ENCODE data around the gene ACTL6B. TPM values are rescaled to one million over a fixed set of nuclear protein-coding genes. Genes with fewer than 3 reads are reported as not detected.
"Not testable (repeated sequence)": the region's sequence is repeated elsewhere in the genome, so short reads cannot be mapped to it uniquely, and the experiment has no call there.

Gene ACTL6B
- total RNA-seq, 2 experiments from 2014 or later = not detected

- intact Hi-C loops (cut with micrococcal nuclease; ENCODE audit: unreplicated experiment) = loop anchor here (10.0 kb wide), 1 partner anchor 195 kb away; the partner anchor contains the start of gene TSC22D4
- no peaks in the 10 kb centered on the region for H3K36me3 ChIP-seq (ENCODE audit: insufficient read depth, low read length)
- no peaks in the 10 kb centered on the region for H3K9me3 ChIP-seq (ENCODE audit: low read length)
- no peak overlapping the region for H3K4me3 ChIP-seq (ENCODE audit: low read depth, low read length, poor library complexity, severe bottlenecking)
- H3K9me2 ChIP-seq (ENCODE audit: insufficient read depth, low read length) = no peaks in the 10 kb centered on the region
- CTCF ChIA-PET (ENCODE audit: unreplicated experiment) = no interaction called here
- no peak overlapping the region for H3K27ac ChIP-seq (ENCODE audit: low read depth, low read length, poor library complexity, severe bottlenecking)
- TF ChIP-seq CTCF (conservative IDR thresholded peaks at IDR 0.05; ENCODE audit: low read length) (no peak), EZH2phosphoT487 (IDR thresholded peaks at IDR 0.05; ENCODE audit: borderline replicate concordance, low read depth, low read length) (no peak)
- DNase-seq (ENCODE audit: low spot score) = no peak
- H4K20me1 ChIP-seq (ENCODE audit: insufficient read depth, low read length) = no peaks in the 10 kb centered on the region
- H3K79me2 ChIP-seq (ENCODE audit: insufficient read depth, low read depth, low read length) = peaks cover 8% of the 10 kb centered on the region; the same call in 1 of the 2 replicates
- H2AFZ ChIP-seq (ENCODE audit: low read length) = no peak overlapping the region
- POLR2A ChIA-PET = interaction anchor here (0.6 kb wide), 1 partner anchor 9 kb away, joined by 5 read pairs; no protein-coding TSS in a partner anchor
- no peak overlapping the region for H3K4me2 ChIP-seq (ENCODE audit: low read length)
- H3K4me1 ChIP-seq (ENCODE audit: insufficient read depth, low read length, poor library complexity, severe bottlenecking) = peaks cover 4% of the 10 kb centered on the region
- no TSS peak for BruUV-seq (replicated peaks)
These were observed 13.8 kb upstream of the ACTL6B start for GRCh38 chr7:100670074-100670473.

GRCh38 chr7:100669106-100669505 lies 12.9 kb upstream of the ACTL6B start:
- H3K79me2 ChIP-seq (ENCODE audit: insufficient read depth, low read depth, low read length); H4K20me1 ChIP-seq (ENCODE audit: insufficient read depth, low read length); H3K9me2 ChIP-seq (ENCODE audit: insufficient read depth, low read length); H3K4me3 ChIP-seq (ENCODE audit: low read depth, low read length, poor library complexity, severe bottlenecking); POLR2A ChIA-PET; H3K27ac ChIP-seq (ENCODE audit: low read depth, low read length, poor library complexity, severe bottlenecking); H2AFZ ChIP-seq (ENCODE audit: low read length); DNase-seq (ENCODE audit: low spot score); H3K4me2 ChIP-seq (ENCODE audit: low read length); CTCF ChIA-PET (ENCODE audit: unreplicated experiment); H3K4me1 ChIP-seq (ENCODE audit: insufficient read depth, low read length, poor library complexity, severe bottlenecking); H3K9me3 ChIP-seq (ENCODE audit: low read length); H3K36me3 ChIP-seq (ENCODE audit: insufficient read depth, low read length); BruUV-seq (replicated peaks); intact Hi-C loops (cut with micrococcal nuclease; ENCODE audit: unreplicated experiment): not testable (repeated sequence)

GRCh38 chr7:100668069-100668449 lies 11.8 kb upstream of the ACTL6B start:
- no peak overlapping the region for H2AFZ ChIP-seq (ENCODE audit: low read length)

More at GRCh38 chr7:100668069-100668449, 11.8 kb upstream of the ACTL6B start:
- Histone ChIP-seq H3K27ac (ENCODE audit: low read depth, low read length, poor library complexity, severe bottlenecking) (no peak overlapping the region), H4K20me1 (ENCODE audit: insufficient read depth, low read length) (no peaks in the 10 kb centered on the region), H3K4me1 (ENCODE audit: insufficient read depth, low read length, poor library complexity, severe bottlenecking) (peaks cover 3% of the 10 kb centered on the region), H3K79me2 (ENCODE audit: insufficient read depth, low read depth, low read length) (no peaks in the 10 kb centered on the region), H3K4me2 (ENCODE audit: low read length) (no peak overlapping the region), H3K9me3 (ENCODE audit: low read length) (no peaks in the 10 kb centered on the region), H3K9me2 (ENCODE audit: insufficient read depth, low read length) (no peaks in the 10 kb centered on the region), H3K4me3 (ENCODE audit: low read depth, low read length, poor library complexity, severe bottlenecking) (no peak overlapping the region), H3K36me3 (ENCODE audit: insufficient read depth, low read length) (no peaks in the 10 kb centered on the region)
- CTCF ChIA-PET (ENCODE audit: unreplicated experiment) = interaction anchor here (0.5 kb wide), 1 partner anchor 109 kb away, joined by 5 read pairs; no protein-coding TSS in a partner anchor
- no peak for DNase-seq (ENCODE audit: low spot score)
- POLR2A ChIA-PET = no interaction called here
- no peak for TF ChIP-seq EZH2phosphoT487 (IDR thresholded peaks at IDR 0.05; ENCODE audit: borderline replicate concordance, low read depth, low read length)
- TF ChIP-seq CTCF (conservative IDR thresholded peaks at IDR 0.05; ENCODE audit: low read length) = no peak
- intact Hi-C loops (cut with micrococcal nuclease; ENCODE audit: unreplicated experiment) = no loop called here
- BruUV-seq (replicated peaks) = no TSS peak
